Measurements from ENCODE around the gene NPHS1. TPM values are rescaled to one million over a fixed set of nuclear protein-coding genes. Genes with fewer than 3 reads are reported as not detected.
"Not testable (repeated sequence)": the region's sequence is repeated elsewhere in the genome, so short reads cannot be mapped to it uniquely, and the experiment has no call there.

NPHS1 gene
- total RNA-seq, 1 donor from 2014 or later = not detected

DNA sequence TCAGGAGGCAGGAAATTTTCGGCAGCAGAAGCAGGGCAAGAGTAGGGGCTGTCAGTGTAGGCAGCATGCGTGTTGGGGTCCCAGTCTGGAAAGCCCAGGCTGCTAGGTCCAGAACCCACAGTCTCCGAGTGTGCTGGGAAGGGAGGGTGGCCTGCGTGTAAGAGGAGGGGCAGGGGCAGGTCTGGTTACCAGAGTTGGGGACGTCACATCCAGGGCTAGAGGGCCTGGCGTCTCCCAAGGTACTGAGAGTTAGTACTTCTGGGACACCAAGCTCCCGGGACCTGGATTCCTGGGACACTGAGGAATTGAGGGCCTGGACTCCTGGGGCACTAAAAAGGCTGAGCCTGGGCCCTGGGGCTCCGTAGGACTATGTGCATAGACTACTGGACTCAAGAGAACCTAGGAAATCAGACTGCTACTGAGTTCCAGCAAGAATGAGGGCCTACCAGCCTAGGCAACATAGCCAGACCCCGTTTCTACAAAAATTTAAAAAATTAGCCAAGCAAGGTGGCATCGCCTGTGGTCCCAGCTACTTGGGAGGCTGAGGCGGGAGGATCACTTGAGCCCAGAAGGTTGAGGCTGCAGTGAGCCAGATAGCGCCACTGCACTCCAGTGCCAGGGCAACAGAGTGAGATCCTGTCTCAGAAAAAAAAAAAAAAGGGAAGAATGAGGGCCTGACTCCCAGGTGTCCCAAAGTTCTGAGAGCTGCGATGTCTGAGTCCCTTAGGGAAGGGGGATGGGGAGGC is 45.6 kb upstream of the NPHS1 start:
- H3K4me3 ChIP-seq = peak overlapping the region; percentile 76 to 84
- peak overlapping the region; percentile 74 to 76 for H3K27ac ChIP-seq
- no peaks in the 10 kb centered on the region for H3K27me3 ChIP-seq
- H3K9me3 ChIP-seq = no peaks in the 10 kb centered on the region
- intact Hi-C loops (cut with DNase I) = loop anchor here (10.0 kb wide), 1 partner anchor 123 kb away; the partner anchor contains the start of gene ARHGAP33
- peaks cover 15 to 38% of the 10 kb centered on the region in 2 donors for H3K36me3 ChIP-seq
- DNase-seq (ENCODE audit: low spot score in 2 of 2) = no peak
- TF ChIP-seq CTCF (IDR thresholded peaks at IDR 0.05) = no peak
- peaks cover 3 to 10% of the 10 kb centered on the region in 2 donors for H3K4me1 ChIP-seq

DNA sequence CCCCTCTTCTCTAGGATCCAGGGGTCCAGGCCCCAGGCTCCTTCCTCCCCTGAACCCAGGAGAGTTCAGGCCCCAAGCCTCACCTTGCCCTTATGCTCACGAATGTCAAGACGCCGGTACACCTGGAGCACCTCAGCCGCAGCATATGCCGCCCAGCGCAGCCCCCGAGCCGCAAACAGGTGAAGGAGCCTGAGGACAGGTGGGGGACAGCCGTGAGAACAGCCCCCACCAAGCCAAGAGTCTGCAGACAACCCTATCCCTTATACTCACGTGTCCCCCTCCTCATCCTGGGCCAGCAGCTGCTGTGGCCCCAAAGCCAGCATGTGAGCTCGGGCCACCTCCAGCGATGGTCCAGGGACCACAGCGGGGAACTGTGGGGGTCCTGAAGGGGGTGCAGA is 44.3 kb upstream of the NPHS1 start:
- peaks cover 3 to 10% of the 10 kb centered on the region in 2 donors for H3K4me1 ChIP-seq
- no peak for DNase-seq (ENCODE audit: low spot score in 2 of 2)
- no peak for TF ChIP-seq CTCF (IDR thresholded peaks at IDR 0.05)
- peaks cover 15 to 44% of the 10 kb centered on the region in 2 donors for H3K36me3 ChIP-seq
- no peak overlapping the region for H3K4me3 ChIP-seq
- H3K27ac ChIP-seq = no peak overlapping the region
- intact Hi-C loops (cut with DNase I) = loop anchor here (10.0 kb wide), 1 partner anchor 122 kb away; the partner anchor contains the start of gene ARHGAP33
- H3K27me3 ChIP-seq = no peaks in the 10 kb centered on the region
- H3K9me3 ChIP-seq = no peaks in the 10 kb centered on the region

DNA sequence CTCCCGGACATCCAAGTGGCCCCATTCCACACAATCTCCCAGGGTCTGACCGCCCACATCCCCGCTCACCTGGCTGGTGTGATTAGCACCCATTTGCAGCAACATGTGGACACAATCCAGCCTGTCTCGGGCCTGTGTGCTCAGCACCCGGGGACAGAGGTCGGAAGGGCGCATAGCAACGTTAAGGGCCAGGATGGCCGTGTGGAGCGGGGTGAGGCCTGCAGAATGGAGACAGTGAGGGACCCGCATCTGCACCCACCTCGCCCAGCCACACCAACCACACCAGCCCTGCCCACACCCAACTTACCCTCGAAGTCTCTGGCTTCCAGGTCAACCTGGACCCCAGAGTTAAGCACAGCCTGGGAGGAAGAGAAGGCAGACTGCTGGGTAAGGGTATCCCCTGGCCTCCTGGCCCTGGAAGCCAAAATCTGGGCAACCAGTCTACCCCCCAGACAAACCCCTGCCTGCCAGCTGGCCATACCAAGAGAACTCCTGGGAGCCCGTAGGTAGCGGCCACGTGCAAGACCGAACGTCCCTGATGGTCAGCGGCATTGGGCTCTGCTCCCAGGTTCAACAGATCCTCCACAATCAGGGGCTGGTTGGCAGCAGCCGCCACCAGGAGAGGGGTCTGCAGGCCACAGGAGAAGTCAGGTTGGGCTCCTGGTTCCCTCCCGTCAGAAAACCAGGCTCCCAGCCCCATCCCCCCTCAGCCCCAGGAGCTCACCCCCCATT is 43.8 kb upstream of the NPHS1 start:
- no peak for DNase-seq (ENCODE audit: low spot score in 2 of 2)
- no peak overlapping the region for H3K4me3 ChIP-seq
- no peak overlapping the region for H3K27ac ChIP-seq
- peaks cover 3 to 10% of the 10 kb centered on the region in 2 donors for H3K4me1 ChIP-seq
- H3K36me3 ChIP-seq = peaks cover 15 to 44% of the 10 kb centered on the region in 2 donors
- no peaks in the 10 kb centered on the region for H3K27me3 ChIP-seq
- intact Hi-C loops (cut with DNase I) = loop anchor here (10.0 kb wide), 1 partner anchor 121 kb away; the partner anchor contains the start of gene ARHGAP33
- H3K9me3 ChIP-seq = no peaks in the 10 kb centered on the region
- TF ChIP-seq CTCF (IDR thresholded peaks at IDR 0.05) = no peak

- Histone ChIP-seq H3K27ac (no peak overlapping the region), H3K9me3 (no peaks in the 10 kb centered on the region), H3K4me1 (peaks cover 3 to 10% of the 10 kb centered on the region in 2 donors), H3K27me3 (no peaks in the 10 kb centered on the region), H3K4me3 (no peak overlapping the region), H3K36me3 (peaks cover 32 to 62% of the 10 kb centered on the region in 2 donors)
- no peak for TF ChIP-seq CTCF (IDR thresholded peaks at IDR 0.05)
- DNase-seq (ENCODE audit: low spot score in 2 of 2) = no peak
- intact Hi-C loops (cut with DNase I) = loop anchor here (10.0 kb wide), 1 partner anchor 120 kb away; the partner anchor contains the start of gene ARHGAP33
Measured at GRCh38 chr19:35894342-35894741, 42.0 kb upstream of the NPHS1 start.

DNA sequence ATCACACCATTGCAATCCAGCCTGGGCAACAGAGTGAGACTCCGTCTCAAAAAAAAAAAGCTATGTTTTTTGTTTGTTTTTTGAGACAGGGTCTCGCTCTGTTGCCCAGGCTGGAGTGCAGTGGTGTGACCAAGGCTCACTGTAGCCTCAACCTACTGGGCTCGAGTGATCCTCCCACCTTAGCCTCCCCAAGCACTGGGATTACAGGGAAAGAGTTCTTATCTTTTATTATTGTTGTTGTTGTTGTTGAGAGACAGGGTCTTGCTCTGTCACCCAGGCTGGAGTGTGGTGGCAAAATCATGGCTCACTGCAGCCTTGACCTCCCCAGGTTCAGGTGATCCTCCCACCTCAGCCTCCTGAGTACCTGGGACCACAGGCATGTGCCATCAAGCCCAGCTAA is 39.5 kb upstream of the NPHS1 start:
- intact Hi-C loops (cut with DNase I) = loop anchor here (10.0 kb wide), 1 partner anchor 117 kb away; the partner anchor contains the start of gene ARHGAP33
- H3K4me1 ChIP-seq; DNase-seq (ENCODE audit: low spot score in 2 of 2); H3K27me3 ChIP-seq; H3K9me3 ChIP-seq; H3K4me3 ChIP-seq; H3K27ac ChIP-seq: not testable (repeated sequence)
- H3K36me3 ChIP-seq = peaks cover 46 to 84% of the 10 kb centered on the region in 2 donors

Data from ascending aorta (tissue), 2 donors.